ENCODE measurements around the gene DDX18.

DNA sequence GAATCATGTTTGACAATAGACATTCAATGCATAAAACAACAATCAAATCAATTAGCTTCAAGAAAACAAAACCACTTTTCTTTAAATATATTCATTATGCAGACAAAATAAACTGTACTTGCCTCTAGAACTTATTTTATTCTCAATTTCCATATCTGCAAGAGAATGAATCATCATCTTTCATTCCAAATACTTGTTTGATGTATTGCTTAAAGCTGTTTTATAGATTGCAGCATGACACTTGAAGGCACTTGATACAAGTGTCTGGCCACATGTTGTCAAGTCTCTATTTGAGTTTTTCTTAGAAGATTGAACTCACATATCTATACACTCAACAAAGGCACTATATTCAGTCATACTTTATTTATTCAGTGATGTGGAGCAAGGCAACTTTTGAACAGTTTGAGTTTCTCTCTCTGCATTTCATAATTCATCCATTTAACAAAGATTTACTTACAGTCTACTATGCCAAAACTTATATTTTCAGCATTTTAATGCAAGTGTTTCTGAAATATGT is 38.7 kb upstream of the DDX18 start:
- TF ChIP-seq POLR2A (IDR thresholded peaks at IDR 0.05) (no peak), POLR2AphosphoS5 (IDR thresholded peaks at IDR 0.05) (no peak)
- TF ChIP-seq, protein P1, sequence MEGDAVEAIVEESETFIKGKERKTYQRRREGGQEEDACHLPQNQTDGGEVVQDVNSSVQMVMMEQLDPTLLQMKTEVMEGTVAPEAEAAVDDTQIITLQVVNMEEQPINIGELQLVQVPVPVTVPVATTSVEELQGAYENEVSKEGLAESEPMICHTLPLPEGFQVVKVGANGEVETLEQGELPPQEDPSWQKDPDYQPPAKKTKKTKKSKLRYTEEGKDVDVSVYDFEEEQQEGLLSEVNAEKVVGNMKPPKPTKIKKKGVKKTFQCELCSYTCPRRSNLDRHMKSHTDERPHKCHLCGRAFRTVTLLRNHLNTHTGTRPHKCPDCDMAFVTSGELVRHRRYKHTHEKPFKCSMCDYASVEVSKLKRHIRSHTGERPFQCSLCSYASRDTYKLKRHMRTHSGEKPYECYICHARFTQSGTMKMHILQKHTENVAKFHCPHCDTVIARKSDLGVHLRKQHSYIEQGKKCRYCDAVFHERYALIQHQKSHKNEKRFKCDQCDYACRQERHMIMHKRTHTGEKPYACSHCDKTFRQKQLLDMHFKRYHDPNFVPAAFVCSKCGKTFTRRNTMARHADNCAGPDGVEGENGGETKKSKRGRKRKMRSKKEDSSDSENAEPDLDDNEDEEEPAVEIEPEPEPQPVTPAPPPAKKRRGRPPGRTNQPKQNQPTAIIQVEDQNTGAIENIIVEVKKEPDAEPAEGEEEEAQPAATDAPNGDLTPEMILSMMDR (IDR thresholded peaks at IDR 0.05), result no peak

Data from breast epithelium (tissue), 3 donors.